ENCODE measurements around the gene VAPB.

DNA sequence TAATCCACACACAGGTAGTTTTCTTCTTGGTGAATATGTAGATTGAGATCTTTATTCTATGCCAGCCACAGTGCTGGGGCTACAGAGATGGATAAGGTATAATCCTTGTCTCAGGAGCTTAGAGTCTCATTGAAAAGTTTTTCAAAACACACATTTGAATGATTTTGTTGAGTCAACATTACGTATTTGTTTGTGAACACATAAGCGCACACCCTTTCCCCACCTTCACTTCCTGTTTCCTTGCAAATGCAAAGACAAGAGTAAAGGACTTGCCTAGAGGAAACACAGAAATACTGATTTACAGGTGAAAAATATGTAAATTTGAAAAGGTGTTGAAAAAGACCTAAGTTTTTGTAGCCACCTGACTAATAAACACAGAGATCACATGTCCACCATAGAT is 27.8 kb downstream of the VAPB start:
- TF ChIP-seq CTCF (conservative IDR thresholded peaks at IDR 0.05) (no peak), ZFX (IDR thresholded peaks at IDR 0.05) (no peak)

All from C4-2B (cell line).